Stimulated activated CD4-positive, alpha-beta T cell treated with anti-CD3 and anti-CD28 coated beads, Interleukin-4, amount 100 ng/mL, for 4 hours (primary cell): ENCODE data around the gene C22orf15.

ENCODE experiments used
- DNase-seq, 2 experiments: peaks; one replicate each; pipeline ENCODE4 v3.0.0-alpha.2; 2020

Gene C22orf15

GRCh38 chr22:23774114-23774921, 11.5 kb downstream of the C22orf15 start:
- no peak for DNase-seq

DNA sequence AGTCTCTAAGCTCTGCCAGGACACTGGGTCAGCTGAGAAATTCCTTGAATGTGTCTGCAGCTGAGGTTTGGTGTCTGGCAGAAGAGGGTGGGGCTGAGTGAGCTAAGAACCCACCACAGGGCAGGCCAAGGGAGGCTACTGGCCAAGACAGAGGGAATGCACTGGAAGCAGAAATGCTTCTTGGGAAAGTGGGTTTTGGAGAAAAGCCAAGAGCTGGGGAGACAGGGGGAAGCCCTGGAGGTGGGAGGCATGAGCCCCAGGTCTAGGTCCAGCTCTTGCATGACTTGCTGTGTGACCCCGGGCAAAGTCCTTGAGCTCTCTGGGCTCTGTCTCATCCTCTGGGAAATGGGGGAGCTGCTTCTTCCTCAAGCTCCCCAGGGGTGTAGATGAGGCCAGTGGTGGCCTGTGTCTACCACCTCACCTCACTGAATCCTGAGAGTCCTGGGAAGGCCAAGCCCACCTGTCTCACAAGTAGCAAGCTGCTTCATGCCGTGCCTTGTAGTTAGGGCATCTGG, 12.2 kb downstream of the C22orf15 start:
- no peak for DNase-seq

- no peak for DNase-seq
These were observed 13.1 kb downstream of the C22orf15 start for GRCh38 chr22:23775779-23776375.

DNA sequence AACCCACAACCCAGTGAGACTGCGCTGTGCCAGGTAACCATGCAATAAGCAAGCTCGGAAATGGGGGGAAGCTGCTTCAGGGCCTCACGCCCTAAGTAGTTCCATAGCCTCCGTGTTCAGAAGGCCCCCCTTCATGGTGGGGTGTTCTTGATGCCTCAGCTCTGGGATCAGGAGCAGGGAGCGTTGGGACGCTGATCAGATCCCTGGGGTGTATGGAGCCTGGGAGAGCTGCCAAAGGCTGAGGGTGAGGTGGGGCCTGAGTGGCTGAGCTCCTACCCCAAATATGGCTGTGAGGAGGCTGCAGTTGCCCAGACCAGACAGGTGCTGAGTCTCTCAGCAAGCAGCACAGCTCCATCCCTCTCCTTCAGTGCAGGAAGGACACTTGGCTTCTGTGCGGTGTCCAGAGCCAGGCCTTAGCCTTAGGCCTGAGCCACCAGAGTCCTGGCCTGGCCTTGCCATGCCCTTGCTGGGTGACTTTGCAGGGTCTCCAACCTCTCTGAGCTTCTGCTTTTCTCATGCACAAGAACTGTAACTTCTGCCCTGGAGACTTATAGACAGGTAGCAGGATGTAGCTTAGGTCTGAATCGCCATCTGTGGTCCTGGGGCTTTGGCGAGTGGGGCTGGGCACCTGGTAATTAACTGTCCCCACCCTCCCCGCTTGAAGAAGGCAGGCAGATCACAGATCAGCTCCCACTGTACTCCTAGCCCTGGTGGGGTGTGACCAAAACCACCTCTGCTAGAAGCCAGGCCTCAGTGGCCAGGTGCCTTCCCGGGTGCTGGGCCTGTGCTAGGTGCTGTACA, 15.2 kb downstream of the C22orf15 start:
- DNase-seq, result no peak

GRCh38 chr22:23778577-23778900, 15.7 kb downstream of the C22orf15 start:
- DNase-seq, result no peak

DNA sequence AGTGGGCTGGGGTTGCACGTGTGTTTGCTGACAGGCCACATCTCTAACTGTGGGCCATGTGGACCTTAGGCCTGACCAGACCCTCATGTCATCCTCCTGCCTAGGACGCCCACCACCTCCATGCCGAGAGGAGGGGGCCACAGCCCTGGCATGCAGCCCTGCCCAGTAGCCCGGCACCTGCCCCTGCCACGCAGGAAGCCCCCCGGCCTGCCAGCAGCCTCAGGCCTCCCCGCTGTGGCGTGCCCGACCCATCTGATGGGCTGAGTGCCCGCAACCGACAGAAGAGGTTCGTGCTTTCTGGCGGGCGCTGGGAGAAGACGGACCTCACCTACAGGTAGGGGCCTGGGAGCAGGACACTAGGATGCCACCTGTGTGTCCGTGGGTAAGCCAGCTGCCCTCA, 16.3 kb downstream of the C22orf15 start:
- DNase-seq, result no peak

- no peak for DNase-seq
These were observed 16.9 kb downstream of the C22orf15 start for GRCh38 chr22:23779731-23780130.

GRCh38 chr22:23780146-23780748, 17.5 kb downstream of the C22orf15 start:
- DNase-seq, result no peak

DNA sequence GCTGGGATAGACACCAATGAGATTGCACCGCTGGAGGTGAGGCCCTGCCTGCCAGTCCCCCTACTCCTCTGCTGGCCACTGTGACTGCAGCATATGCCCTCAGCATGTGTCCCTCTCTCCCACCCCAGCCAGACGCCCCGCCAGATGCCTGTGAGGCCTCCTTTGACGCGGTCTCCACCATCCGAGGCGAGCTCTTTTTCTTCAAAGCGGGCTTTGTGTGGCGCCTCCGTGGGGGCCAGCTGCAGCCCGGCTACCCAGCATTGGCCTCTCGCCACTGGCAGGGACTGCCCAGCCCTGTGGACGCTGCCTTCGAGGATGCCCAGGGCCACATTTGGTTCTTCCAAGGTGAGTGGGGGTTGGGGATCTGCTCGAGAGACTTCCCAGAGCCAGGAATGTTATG, 18.3 kb downstream of the C22orf15 start:
- no peak for DNase-seq

GRCh38 chr22:23781511-23782183, 18.9 kb downstream of the C22orf15 start:
- DNase-seq, result no peak

DNA sequence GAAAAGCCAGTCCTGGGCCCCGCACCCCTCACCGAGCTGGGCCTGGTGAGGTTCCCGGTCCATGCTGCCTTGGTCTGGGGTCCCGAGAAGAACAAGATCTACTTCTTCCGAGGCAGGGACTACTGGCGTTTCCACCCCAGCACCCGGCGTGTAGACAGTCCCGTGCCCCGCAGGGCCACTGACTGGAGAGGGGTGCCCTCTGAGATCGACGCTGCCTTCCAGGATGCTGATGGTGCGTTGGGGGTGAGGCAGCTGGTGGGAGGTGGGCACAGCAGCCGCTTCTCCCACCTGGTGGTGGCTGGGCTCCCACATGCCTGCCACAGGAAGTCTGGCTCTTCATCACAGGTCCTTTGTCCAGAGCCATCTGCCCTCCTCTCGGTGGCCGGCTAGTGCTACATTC, 19.5 kb downstream of the C22orf15 start:
- DNase-seq, result no peak

DNA sequence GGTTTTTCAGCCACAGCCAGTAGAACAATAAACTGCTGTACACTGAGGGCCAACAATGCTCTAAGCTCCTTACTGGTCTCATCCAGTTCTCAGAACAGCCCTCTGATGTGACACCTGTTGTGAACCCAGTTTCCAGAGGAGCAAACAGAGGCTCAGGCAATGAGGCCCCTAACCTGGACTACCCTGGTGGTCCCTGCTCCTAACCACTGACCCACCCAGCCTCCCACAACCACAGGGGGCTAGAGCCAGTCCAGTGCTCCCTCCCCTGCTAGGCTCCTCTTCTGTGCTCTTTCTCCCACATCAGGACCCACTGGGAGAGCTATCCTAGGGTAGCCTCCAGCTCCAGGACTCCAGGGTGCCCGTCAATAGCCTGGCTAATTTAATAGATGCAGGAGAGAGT, 19.9 kb downstream of the C22orf15 start:
- no peak for DNase-seq

DNA sequence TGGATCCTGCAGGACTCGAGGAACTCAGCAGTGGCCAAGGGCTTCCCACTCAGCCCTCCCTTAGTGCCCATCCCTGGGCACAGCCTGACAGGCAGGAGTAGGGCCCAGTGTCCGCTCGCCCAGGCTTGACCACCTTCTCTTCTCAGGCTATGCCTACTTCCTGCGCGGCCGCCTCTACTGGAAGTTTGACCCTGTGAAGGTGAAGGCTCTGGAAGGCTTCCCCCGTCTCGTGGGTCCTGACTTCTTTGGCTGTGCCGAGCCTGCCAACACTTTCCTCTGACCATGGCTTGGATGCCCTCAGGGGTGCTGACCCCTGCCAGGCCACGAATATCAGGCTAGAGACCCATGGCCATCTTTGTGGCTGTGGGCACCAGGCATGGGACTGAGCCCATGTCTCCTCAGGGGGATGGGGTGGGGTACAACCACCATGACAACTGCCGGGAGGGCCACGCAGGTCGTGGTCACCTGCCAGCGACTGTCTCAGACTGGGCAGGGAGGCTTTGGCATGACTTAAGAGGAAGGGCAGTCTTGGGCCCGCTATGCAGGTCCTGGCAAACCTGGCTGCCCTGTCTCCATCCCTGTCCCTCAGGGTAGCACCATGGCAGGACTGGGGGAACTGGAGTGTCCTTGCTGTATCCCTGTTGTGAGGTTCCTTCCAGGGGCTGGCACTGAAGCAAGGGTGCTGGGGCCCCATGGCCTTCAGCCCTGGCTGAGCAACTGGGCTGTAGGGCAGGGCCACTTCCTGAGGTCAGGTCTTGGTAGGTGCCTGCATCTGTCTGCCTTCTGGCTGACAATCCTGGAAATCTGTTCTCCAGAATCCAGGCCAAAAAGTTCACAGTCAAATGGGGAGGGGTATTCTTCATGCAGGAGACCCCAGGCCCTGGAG, 20.7 kb downstream of the C22orf15 start:
- no peak for DNase-seq

DNA sequence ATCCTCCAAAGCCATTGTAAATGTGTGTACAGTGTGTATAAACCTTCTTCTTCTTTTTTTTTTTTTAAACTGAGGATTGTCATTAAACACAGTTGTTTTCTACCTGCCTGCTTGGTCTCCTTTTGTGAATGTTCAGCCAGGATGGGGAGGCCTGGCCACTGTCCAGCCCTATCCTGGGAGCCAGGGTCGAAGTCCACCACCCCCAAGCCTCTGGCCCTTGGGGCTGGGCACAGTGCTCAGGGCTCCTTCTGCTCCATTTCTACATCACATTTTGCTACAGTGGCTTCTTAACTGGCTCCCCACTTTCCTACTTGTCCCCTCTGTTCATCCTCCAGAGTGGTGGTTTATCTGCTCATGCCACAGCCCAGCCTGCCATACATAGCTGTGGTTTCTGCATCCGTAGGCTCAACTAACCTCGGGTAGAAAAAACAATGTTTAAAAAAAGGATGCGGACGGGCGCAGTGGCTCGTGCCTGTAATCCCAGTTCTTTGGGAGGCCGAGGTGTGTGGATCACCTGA, 21.5 kb downstream of the C22orf15 start:
- no peak for DNase-seq

- no peak for DNase-seq
These were observed 23.5 kb downstream of the C22orf15 start for GRCh38 chr22:23786261-23786710.

GRCh38 chr22:23786752-23787599, 24.2 kb downstream of the C22orf15 start, which contains the start of gene SMARCB1:
TSS of gene SMARCB1 (plus strand) at chr22:23786966. CDS start at chr22:23787170, 204 bp downstream.
- peak; percentile 86 to 92 for DNase-seq

DNA sequence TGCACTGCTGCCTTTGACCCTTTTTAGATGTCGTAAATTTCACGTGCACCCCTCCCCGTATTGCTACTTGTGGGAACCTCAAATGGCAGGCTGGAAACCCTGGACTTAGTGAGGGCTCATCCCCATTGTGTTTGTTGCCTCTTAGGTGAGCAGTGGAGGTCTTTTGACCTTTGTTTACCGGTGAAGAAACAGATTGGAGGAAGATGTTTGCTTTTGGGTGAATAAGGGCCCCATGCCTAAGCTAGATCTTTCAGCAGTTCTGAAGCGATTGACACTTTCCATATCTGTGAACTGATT, 24.8 kb downstream of the C22orf15 start:
- no peak for DNase-seq

DNA sequence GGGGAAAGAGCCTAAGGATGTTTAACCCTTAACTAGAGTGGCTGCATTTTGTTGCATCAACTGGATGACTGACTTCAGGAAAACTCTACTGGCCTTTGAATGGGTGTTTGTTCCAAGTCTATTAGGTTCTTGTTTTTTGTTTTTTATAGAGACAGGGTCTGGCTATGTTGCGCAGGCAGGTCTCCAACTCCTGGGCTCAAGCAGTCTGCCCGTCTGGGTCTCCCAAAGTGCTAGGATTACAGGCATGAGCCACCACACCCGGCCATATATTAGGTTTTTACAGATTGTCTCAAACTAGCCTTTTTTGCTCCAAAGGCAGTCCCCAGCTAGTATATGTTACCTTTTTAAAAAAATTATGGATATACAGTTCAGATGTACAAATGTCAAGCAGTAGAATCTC, 25.1 kb downstream of the C22orf15 start:
- DNase-seq, result no peak

GRCh38 chr22:23789121-23789520, 26.3 kb downstream of the C22orf15 start:
- DNase-seq, result no peak

GRCh38 chr22:23789638-23790037, 26.8 kb downstream of the C22orf15 start:
- DNase-seq, result no peak
